GM12892 (cell line): ENCODE results near the gene ZC4H2.
A peak's percentile ranks its signal among the peaks of the same experiment; 100 is the strongest.
"Not testable (repeated sequence)": the region's sequence is repeated elsewhere in the genome, so short reads cannot be mapped to it uniquely, and the experiment has no call there.

ENCODE experiments used
- DNase-seq: peaks from one replicate; pipeline ENCODE4 v3.0.0; 2011; ENCODE audit not compliant: insufficient read length
- FAIRE-seq: peaks from 2 replicates; lab custom pipeline; 2011; peaks lifted over from hg19 to GRCh38; lab: Jason Lieb, UNC
- POLR2A ChIP-seq: IDR thresholded peaks from 2 replicates; pipeline ENCODE4 v1.6.1; 2011; ENCODE audit warnings: low read depth, low read length, control low read depth
- POLR2AphosphoS5 ChIP-seq: IDR thresholded peaks from 2 replicates; pipeline ENCODE4 v1.6.1; 2011; ENCODE audit warnings: low read depth, low read length, control low read depth
- TAF1 ChIP-seq: IDR thresholded peaks from 2 replicates; pipeline ENCODE4 v1.6.1; 2011; ENCODE audit warnings: low read depth, mild to moderate bottlenecking, control low read depth, low read length, borderline replicate concordance

Gene ZC4H2

GRCh38 chrX:64908121-64908520 is 68.1 kb downstream of the ZC4H2 start:
- TF ChIP-seq POLR2AphosphoS5 (no peak), POLR2A (no peak), TAF1 (no peak)
- no peak for DNase-seq
- no peak for FAIRE-seq

DNA sequence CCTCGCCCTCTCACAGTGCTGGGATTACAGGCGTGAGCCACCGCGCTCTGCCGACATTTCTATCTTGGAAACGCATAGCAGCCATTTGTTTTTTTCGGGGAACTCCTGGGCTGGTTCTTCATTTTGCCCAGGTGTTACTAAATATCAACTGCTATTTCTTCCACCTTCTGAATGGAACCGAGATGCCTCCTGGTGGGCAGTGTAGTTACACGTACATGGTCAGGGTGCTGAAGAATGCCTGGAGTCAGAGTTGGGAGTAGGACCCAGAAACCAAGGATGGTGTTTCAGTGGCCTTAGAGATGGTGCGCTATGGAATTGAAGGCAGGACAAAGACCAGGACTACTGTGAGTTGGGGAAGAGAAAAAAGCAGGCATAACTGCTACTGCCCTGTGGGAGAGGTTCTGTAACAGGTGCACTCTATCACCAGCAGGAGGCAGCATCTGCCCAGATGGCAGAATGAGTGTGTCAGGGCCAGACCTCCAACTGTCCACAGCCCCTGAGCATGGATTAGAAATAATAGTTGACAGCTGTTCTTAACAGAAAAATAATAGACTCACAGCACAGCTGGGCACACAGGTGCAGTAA is 81.7 kb downstream of the ZC4H2 start:
- no peak for TF ChIP-seq POLR2AphosphoS5
- no peak for TF ChIP-seq POLR2A
- TF ChIP-seq TAF1 = no peak
- DNase-seq (peak; percentile 11), FAIRE-seq (peak; percentile 94)

DNA sequence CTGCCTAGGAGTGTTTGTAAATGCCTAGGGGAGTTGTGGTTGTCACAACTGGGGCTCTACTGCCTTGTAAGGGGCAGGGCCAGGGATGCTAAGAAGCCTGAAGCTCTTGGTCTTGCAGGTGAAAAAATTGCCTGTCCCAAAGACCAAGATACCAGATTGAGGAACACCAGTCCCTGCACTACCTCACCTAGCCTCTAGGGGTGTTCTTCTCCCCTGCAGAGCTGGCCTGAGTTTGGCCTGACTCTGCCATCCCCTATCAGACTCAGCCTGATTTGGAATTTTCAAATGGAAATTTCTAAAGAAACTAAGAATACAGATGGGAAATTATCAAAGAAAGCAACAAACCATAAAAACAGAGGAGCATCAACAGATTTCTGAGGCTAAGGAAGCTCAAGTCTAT is 90.4 kb downstream of the ZC4H2 start:
- FAIRE-seq (peak; percentile 40), DNase-seq (no peak)
- TF ChIP-seq POLR2A = no peak

DNA sequence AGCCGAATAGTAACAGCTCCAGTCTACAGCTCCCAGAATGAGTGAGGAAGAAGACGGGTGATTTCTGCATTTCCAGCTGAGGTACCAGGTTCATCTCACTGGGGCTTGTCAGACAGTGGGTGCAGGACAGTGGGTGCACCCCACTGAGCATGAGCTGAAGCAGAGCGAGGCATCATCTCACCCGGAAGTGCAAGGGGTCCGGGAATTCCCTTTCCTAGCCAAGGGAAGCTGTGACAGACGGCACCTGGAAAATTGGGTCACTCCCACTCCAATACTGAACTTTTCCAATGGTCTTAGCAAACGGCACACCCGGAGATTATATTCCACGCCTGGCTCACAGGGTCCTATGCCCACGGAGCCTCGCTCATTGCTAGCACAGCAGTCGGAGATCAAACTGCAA is 97.5 kb downstream of the ZC4H2 start:
- DNase-seq, FAIRE-seq: not testable (repeated sequence)

GRCh38 chrX:64867217-64867616 is 109.0 kb downstream of the ZC4H2 start:
- FAIRE-seq = no peak
- no peak for DNase-seq
- TF ChIP-seq POLR2AphosphoS5 (no peak), POLR2A (no peak), TAF1 (no peak)
